Measurements from ENCODE around the gene KCNMA1. TPM values are rescaled to one million over a fixed set of nuclear protein-coding genes. Genes with fewer than 3 reads are reported as not detected.

The KCNMA1 gene
- total RNA-seq, 4 donors from 2014 or later = 4.6 to 10.5 (median 7.8) TPM

DNA sequence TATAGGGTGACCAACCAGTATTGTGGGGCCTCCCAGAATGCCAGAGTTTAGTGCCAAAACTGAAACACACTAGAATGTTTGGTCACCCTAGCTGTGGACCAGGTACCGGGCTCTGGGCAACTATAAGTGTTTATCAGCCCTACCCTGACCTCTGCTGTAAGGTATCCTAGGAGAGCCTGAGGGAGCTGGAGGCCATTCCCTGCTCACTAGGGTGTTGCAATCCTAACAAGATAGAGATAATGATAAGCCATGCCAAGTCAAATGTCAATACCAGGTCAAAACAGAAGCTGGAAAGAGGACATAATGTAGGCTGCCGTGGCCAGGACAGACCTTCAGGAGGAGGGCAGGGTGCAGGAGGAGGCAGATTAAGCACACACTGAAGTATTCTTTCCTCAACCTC, 151.8 kb downstream of the KCNMA1 start:
- WGBS = 93% methylated on average over 2 of the region's 2 CpGs
- Histone ChIP-seq H3K27ac (no peak overlapping the region), H3K36me3 (no peaks in the 10 kb centered on the region), H3K27me3 (peaks cover 7% of the 10 kb centered on the region), H3K4me1 (no peaks in the 10 kb centered on the region), H3K9me3 (no peaks in the 10 kb centered on the region), H3K4me3 (no peak overlapping the region)
- DNase-seq (ENCODE audit: low spot score in 2 of 2) = no peak
- no peak for TF ChIP-seq EP300 (IDR thresholded peaks at IDR 0.05)
- TF ChIP-seq, protein P1, sequence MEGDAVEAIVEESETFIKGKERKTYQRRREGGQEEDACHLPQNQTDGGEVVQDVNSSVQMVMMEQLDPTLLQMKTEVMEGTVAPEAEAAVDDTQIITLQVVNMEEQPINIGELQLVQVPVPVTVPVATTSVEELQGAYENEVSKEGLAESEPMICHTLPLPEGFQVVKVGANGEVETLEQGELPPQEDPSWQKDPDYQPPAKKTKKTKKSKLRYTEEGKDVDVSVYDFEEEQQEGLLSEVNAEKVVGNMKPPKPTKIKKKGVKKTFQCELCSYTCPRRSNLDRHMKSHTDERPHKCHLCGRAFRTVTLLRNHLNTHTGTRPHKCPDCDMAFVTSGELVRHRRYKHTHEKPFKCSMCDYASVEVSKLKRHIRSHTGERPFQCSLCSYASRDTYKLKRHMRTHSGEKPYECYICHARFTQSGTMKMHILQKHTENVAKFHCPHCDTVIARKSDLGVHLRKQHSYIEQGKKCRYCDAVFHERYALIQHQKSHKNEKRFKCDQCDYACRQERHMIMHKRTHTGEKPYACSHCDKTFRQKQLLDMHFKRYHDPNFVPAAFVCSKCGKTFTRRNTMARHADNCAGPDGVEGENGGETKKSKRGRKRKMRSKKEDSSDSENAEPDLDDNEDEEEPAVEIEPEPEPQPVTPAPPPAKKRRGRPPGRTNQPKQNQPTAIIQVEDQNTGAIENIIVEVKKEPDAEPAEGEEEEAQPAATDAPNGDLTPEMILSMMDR (IDR thresholded peaks at IDR 0.05) = no peak
- no peak for TF ChIP-seq POLR2A (IDR thresholded peaks at IDR 0.05)
- no peak for TF ChIP-seq POLR2AphosphoS5 (IDR thresholded peaks at IDR 0.05)

DNA sequence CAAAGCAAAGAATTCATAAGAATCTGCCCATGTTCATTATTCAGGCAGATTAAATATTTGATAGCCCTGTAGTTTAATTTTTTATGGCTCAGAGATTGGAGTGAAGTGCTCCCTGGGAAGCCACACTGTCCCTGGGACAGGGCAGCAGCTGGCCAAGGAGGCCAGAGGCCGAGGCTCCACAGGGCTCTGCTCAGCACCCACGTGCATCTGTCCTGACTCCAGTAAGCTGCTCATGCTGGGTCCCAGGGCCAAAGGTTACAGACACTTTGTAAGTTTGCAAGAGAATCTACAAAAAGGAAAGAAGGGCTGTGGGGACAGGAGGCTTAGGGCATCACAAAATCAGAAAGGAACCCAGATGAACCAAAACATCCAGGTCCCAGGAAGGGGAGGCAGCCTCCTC, 155.5 kb downstream of the KCNMA1 start:
- no peaks in the 10 kb centered on the region for H3K36me3 ChIP-seq
- no peaks in the 10 kb centered on the region for H3K9me3 ChIP-seq
- no peak overlapping the region for H3K27ac ChIP-seq
- H3K27me3 ChIP-seq = peaks cover 12% of the 10 kb centered on the region
- 90% methylated on average over 2 of the region's 2 CpGs for WGBS
- no peaks in the 10 kb centered on the region for H3K4me1 ChIP-seq
- TF ChIP-seq, protein P1 (IDR thresholded peaks at IDR 0.05) = no peak
- TF ChIP-seq POLR2A (IDR thresholded peaks at IDR 0.05) (no peak), EP300 (IDR thresholded peaks at IDR 0.05) (no peak), POLR2AphosphoS5 (IDR thresholded peaks at IDR 0.05) (no peak)
- no peak for DNase-seq (ENCODE audit: low spot score in 2 of 2)
- no peak overlapping the region for H3K4me3 ChIP-seq

DNA sequence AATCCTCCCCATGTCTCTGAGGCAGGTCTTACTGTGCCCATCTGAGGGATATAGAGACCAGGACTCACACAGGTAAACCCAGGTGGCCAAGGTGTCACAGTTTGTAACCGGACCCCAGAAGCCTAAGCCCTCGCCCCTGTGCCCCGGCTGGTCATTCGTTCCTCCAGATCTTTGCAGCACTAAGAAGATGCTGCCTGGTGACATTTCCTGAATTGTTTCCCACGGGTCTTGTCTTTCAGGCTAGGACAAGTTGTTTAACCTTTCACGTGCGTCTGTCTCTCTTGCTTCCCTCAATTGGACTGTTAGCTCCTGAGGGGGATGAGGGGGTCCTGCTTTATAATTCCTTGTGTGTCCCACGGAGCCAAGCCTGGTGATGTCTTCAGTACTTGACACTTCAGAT, 158.0 kb downstream of the KCNMA1 start:
- H3K9me3 ChIP-seq = no peaks in the 10 kb centered on the region
- WGBS = 66% methylated on average over 8 of the region's 8 CpGs
- H3K27me3 ChIP-seq = peaks cover 12% of the 10 kb centered on the region
- no peak overlapping the region for H3K27ac ChIP-seq
- no peaks in the 10 kb centered on the region for H3K36me3 ChIP-seq
- H3K4me3 ChIP-seq = no peak overlapping the region
- DNase-seq (ENCODE audit: low spot score in 2 of 2) = no peak
- no peaks in the 10 kb centered on the region for H3K4me1 ChIP-seq
- TF ChIP-seq POLR2A (IDR thresholded peaks at IDR 0.05) (no peak), POLR2AphosphoS5 (IDR thresholded peaks at IDR 0.05) (no peak)
- TF ChIP-seq, protein P1 (IDR thresholded peaks at IDR 0.05) = no peak

DNA sequence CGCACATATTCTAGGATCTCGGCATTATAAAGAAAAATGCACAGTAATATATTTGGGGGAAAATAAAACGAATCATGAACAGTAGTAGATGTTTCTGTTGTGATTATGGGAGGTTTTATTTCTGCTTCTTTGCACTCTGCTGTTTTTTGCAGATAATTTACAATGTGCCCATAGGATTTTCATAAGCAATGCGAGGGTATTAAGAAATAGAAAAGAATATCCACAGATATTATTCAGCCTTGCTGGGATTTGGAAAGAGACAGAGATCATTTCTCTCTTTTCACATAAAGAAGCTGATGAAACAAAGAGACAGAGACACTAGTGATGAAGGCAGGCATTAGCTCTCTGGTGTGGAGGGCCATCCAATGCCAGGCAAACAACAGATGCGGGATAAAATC, 158.6 kb downstream of the KCNMA1 start:
- TF ChIP-seq POLR2AphosphoS5 (IDR thresholded peaks at IDR 0.05) (no peak), EP300 (IDR thresholded peaks at IDR 0.05) (no peak), POLR2A (IDR thresholded peaks at IDR 0.05) (no peak)
- TF ChIP-seq, protein P1 (IDR thresholded peaks at IDR 0.05) = no peak
- H3K36me3 ChIP-seq = no peaks in the 10 kb centered on the region
- H3K27me3 ChIP-seq = peaks cover 12% of the 10 kb centered on the region
- no peak for DNase-seq (ENCODE audit: low spot score in 2 of 2)
- H3K4me1 ChIP-seq = no peaks in the 10 kb centered on the region
- no peaks in the 10 kb centered on the region for H3K9me3 ChIP-seq
- no peak overlapping the region for H3K27ac ChIP-seq
- no peak overlapping the region for H3K4me3 ChIP-seq
- WGBS = 71% methylated on average over 5 of the region's 5 CpGs

DNA sequence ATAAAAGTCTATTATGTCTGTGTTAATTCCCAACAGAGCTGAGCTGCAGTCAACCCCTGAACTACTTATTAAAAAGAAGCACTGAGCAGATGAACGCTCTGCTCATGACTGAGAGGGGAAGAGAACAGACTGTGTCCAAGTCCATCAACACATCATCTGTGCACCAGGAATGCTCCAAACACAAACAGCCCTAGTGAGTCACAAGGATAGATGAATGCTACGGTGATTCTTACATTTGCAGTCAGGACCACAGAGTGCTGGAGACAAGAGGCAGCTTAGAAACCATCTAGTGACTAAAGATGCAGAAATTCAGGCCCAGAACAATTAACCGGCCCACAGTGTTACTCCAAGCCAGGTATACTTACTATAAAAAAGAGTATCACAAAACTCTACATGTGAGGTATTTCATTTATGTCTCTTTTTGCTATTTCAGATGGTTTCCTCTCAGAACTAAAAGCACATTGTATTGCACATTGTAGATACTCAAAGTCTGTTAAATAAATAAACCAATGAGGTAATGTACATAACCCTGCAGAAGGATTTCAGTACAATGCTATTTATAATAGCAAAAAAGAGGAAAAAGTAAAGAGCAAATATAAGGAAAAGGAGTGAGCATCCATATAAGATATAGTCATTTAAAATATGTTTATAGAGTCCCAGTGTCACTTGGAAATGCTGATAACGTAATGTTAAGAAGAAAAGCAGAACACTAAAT, 159.2 kb downstream of the KCNMA1 start:
- H3K36me3 ChIP-seq = no peaks in the 10 kb centered on the region
- DNase-seq (ENCODE audit: low spot score in 2 of 2) = no peak
- WGBS = 79% methylated on average over 4 of the region's 4 CpGs
- H3K27me3 ChIP-seq = peaks cover 8% of the 10 kb centered on the region
- H3K4me1 ChIP-seq = no peaks in the 10 kb centered on the region
- H3K27ac ChIP-seq = no peak overlapping the region
- H3K9me3 ChIP-seq = no peaks in the 10 kb centered on the region
- H3K4me3 ChIP-seq = no peak overlapping the region
- TF ChIP-seq POLR2A (IDR thresholded peaks at IDR 0.05) = no peak
- TF ChIP-seq POLR2AphosphoS5 (IDR thresholded peaks at IDR 0.05) = no peak
- TF ChIP-seq, protein P1 (IDR thresholded peaks at IDR 0.05) = no peak
